NCI-H748 (cell line): ENCODE measurements around the gene RIMS4.
"Not testable (repeated sequence)": the region's sequence is repeated elsewhere in the genome, so short reads cannot be mapped to it uniquely, and the experiment has no call there.

Experiments
- DNase-seq: peaks from one replicate; lab custom pipeline; 2025; ENCODE audit not compliant: unreplicated experiment; lab: John Stamatoyannopoulos, UW

Gene RIMS4

DNA sequence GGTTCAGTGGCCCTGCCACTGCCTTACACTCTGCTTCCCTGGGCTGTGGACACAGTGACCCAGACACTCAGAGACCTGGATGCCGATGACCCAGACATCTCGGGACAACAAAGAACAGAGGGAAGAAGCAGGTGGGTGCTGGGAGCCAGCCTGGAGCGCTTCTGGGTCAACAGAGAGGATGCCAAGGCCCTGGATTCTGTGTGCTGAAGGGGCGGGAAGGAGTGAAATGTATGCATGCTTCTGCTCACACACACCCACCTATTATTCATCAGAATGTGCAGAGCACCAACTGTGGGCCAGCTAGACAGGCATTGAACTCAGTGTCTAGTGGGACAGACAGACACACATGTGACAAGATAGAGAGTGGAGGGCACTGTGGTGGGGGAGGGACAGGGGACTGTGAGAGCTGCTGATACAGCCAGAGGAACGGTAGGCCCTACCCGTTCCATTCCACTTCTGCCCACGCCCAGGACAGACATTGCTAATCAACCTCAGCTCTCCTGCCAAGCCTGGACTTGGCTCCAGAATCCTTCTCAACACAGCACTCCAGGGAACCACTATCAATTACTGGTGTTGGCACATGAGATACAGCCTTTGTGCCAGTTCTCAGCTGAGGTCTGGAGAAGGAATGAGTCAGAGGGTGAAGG lies 44.5 kb downstream of the RIMS4 start:
- no peak for DNase-seq

DNA sequence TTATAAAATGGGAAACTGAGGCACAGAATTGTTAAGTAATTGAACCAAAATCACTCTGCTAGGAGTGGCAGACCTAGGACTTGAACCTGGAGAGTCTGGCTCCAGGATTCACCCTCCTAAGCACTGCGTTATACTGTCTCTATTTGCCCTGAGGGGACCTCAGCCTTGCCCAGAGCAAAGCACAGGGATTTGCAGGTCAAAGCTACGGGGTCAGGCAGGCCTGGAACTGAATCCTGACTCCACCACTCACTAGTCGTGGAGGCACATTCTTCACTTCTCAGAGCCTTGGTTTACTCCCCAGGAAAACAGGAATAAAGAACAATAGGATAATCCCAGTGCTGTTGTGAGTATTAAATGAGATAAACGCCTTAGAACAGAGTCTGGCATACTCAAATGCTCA lies 45.3 kb downstream of the RIMS4 start:
- DNase-seq, result no peak

DNA sequence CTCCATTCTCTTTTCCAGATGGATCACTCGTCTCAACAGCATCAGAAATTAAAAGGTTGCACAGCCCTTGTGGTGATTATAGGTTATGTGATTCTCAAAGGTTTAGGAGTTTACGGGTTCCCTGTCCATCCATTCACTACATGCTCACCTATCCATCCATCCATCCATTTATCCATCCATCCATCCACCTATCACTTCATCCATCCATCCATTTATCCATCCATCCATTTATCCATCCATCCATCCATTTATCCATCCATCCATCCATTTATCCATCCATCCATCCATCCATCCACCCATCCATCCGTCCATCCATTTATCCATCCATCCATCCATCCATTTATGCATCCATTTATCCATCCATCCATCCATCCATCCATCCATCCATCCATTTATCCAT lies 46.5 kb downstream of the RIMS4 start:
- not testable (repeated sequence) for DNase-seq

DNA sequence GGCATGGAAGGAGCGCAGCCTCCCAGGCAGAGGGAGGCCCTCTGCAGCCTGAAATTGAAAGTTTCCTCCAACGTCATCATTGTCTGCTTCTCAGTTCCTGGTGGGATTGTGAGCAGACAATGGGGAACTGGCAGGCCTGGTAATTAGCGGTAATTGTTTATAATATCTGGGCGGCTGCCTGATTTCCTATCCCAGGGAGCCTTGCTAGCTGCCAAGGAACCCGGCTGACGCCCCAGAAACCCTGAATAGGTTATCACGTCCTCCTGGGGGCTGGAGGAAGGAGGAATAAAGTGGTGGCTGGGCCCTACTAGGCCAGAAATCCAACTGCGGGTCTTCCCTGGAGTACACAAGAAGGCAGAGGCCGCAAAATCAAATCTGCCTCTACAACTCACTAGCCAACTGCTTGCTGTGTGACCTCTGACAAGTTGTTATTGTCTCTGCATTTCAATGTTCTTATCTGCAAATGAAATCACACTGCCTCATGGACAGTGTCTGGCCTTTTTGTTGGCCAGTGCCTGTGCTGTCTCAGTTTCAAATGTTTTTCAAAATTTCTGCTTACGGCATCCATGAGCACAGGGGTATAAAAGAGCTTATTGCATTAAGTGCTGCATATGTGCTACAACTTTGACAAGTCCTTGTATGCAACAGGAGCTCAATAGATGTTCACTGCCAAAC lies 47.7 kb downstream of the RIMS4 start:
- DNase-seq, result peak; percentile 30

DNA sequence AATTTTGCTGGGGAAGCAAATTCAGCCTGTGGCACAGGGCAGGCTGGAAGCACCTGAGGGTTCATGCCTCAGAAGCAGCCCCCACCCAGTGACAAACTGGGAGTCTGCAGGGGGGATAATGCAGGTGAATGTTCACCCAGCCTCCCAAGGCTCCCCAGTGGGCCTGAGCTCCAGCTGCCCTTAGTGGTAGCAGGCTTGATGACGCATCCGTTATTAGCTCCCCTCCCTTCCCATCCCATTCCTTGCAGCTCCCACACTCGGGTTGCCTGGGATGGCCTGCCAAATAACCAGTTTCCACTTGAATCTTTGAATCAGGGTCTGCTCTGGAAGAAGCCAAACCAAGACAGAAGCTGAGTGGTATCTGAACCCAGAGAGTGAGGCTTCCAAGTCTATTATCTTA lies 48.9 kb downstream of the RIMS4 start:
- DNase-seq, result no peak

DNA sequence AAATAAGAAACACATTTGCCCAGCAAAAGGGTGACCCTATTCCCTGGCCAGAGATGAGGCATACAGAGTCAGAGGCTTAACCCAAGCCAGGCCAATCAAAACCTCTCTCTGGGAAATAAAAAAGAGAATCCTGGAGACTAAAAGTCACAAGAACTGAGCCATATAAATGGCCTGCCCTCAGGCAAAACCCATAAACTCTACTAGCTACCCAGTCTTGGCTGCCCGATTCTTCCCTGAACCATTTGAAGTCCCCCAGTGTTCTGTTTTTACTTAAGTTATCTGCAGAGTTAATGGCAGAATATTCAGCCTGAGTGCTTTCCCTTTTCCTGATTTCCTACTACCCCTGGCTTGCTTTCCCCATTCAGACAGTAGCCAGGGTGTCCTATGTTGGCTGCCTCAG lies 50.8 kb downstream of the RIMS4 start:
- DNase-seq, result no peak

DNA sequence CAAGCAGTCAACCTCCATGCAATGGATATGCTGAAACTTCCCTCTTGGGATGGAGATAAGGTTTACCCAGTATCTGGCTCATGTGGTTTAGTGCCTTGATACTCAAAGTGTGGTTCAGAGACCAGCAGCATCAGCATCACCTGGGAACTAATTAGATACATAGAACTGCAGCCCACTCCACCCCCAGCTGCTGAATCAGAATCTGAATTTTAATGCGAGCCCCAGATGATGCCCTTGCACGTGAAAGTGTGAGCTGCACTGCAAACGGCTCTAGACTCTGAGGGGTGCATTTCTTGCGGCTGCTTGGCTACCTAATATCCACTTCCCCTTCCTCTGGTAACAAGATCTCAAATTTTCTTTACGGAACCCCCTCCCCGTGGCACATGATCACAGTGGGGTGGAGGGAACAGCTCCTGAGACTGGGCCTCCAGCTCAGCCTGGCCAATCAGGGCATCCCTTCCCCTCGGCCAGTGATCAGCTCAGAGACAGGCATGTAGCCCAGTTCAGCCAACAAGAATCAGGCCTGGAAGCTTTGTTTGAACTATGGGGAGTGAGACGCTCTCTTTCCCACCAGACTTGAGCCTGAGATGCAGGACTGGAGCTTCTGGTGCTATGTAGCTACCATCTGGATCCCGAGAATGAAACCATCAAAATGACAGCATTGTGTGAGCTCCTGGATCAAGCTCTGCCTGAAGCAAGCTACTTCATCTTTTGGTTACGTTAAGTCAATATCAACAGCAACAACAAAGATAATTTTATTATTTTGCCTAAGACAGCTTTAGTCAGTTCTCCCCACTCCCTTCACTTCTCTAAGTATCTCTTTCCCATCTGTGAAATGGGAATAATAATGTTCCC lies 51.9 kb downstream of the RIMS4 start:
- DNase-seq, result no peak

DNA sequence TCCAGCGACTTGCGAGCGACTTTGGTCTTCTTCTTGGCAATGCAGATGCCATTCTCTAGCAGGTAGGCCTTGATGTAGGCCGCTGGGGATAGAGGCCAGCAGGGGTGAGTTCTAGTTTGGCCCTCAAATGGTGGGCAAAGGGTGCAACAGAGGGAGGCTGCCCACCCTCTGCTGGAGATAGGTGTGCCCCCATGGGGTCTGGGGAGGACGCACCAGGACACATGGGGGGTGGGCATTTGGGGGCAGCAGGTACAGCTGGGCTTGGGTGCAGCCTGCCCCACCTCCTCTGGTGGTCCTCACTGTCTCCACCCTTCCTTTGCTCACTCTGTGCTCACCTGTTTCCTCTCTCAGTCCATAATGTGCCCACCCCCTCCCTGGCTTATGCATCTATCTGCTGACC lies 53.4 kb downstream of the RIMS4 start:
- DNase-seq, result no peak

DNA sequence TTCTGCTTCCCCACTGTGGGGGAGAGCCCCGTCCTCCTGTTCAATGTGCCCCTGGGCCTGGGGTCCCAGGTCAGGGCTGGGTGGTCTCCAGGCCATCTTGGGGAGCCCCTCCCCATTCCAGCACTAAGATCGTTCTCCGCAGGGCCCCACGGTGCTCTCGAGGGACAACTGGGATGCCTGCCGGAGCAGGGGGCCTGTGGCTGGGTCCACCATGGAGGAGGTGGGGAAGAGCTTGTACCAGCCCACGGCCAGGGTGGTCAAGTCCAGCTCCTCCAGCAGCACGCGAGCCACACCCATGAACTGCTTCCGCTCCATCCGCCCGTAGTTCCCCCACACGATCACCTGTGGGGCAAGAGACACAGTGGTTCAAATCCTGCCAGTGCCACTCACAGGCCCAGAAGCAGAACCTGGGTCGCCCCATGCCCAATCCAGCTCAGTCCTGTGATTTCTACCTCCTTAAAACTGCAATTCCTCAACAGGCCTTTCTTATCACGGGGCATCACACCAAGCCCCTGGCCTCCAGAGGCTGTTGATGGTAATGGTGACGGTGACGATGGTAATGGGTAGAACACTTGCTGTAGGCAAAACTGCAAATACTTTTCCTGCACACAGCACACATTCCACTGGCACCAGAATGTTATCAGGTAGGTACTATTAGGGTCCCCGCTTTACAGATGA lies 54.2 kb downstream of the RIMS4 start:
- DNase-seq, result no peak

DNA sequence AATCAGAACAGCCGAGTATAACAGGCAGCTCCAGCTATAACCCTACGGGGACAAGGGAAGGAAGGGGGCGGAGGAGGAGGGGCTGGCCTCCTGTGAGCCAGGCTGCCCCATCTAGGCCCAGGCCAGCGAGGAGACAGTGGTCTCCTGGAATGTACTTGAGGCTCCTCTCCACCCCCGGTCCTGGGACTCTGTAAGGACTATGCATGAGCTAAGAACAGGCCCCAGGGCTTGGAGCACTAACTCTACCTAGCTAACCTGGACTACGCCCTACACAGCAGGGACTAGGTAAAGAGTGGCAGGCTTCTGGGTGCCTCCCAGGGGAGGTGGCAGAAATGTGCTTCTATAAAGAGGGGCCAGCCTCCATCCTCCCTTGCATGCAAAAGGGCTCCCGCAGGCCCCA lies 55.8 kb downstream of the RIMS4 start:
- no peak for DNase-seq

DNA sequence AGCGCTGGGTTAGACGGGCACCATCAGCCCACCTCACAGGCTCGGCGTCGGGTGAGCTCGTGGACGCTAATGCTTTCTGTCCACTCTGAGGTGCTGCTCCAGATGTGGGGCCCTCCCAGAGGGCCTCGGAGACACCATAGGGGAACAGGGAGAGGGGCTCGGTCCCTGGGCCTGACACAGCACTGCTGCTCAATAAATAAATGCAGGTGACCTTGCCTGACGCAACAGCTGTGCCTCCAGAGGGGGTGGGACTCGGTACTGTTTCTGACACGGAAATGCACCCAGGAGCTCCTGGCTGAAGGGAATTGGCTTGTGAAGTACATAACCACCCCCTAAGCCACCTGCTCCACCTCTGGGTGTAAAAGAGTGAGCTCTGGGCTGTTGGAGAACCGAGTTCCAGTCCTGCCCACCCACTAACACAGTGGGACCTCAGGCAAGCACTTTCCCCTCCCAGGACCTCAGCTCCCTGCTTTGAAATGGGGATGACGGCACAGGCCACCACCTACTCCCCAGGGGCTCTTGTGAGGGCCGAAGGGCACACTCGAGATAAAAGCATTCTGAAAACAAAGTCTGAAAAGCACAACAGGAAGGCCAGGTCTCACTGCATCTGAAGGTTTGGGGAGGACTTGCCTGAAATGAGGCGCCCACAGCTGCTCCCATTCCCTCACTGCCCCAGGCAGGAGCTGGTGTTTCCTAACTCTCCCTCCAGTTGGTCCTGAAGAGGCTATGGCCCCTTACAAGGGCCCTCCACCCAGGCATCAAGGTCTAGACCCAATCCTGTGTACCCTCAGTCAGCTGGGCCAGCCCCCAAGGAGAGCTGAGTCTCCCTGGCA lies 58.0 kb downstream of the RIMS4 start:
- no peak for DNase-seq

DNA sequence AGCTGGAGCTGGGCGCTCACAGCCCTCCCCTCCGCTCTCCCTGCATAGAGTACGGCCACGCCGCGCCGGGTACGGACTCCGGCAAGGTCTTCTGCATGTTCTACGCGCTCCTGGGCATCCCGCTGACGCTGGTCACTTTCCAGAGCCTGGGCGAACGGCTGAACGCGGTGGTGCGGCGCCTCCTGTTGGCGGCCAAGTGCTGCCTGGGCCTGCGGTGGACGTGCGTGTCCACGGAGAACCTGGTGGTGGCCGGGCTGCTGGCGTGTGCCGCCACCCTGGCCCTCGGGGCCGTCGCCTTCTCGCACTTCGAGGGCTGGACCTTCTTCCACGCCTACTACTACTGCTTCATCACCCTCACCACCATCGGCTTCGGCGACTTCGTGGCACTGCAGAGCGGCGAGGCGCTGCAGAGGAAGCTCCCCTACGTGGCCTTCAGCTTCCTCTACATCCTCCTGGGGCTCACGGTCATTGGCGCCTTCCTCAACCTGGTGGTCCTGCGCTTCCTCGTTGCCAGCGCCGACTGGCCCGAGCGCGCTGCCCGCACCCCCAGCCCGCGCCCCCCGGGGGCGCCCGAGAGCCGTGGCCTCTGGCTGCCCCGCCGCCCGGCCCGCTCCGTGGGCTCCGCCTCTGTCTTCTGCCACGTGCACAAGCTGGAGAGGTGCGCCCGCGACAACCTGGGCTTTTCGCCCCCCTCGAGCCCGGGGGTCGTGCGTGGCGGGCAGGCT lies 60.1 kb downstream of the RIMS4 start:
- no peak for DNase-seq

DNA sequence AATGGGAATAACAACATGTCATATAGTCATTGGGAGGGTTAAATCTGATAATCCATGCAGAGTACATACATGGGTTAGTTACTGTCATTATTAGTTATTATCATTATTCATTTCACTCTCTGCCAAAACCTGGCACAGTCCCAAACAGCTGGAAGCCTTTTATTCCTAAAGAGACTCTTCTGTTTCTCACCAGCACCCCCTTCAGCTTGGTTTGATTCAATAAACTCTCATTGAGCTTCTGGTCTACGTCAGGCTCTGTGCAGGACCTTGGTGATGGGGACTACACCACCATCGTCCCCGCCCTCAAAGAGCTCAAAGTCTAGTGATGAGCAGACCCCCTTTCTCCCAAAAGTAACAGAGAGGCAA lies 62.4 kb downstream of the RIMS4 start:
- DNase-seq, result peak; percentile 9

DNA sequence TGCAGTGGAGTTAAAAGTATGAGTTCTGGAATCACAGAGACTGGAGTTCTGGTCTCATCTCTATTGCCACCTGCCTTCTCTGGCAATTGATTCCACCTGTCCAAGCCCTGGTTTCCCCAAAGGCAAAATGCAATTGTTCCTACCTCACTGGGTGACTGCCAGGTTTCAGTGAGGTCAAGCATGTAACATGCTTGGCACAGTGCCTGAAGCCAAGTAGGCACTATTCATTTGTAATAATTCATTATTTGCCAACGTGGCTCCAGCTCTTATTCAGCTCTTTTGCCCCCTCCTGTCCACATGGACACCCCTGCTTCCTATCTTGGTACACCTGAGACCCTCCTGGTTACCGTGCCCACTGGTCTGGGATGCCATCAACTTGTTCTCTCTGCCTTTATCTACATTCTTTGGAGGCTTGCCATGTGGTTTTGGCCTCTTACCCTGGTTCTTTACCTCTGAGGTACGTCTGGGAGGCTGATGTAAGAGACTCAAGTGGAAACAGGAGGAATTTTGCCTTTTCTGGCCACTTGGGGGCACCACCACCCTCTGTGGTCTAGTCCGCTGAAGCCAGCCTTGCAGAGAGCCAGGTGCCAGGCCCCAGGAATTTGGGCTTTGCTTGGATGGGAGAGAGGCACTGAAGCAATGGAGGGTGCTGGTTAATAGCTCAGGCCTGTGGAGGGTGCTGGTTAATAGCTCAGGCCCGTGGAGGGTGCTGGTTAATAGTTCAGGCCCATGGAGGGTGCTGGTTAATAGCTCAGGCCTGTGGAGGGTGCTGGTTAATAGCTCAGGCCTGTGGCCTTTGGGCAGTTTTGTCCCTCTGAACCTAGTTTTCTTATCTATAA lies 63.0 kb downstream of the RIMS4 start:
- DNase-seq, result peak; percentile 90

DNA sequence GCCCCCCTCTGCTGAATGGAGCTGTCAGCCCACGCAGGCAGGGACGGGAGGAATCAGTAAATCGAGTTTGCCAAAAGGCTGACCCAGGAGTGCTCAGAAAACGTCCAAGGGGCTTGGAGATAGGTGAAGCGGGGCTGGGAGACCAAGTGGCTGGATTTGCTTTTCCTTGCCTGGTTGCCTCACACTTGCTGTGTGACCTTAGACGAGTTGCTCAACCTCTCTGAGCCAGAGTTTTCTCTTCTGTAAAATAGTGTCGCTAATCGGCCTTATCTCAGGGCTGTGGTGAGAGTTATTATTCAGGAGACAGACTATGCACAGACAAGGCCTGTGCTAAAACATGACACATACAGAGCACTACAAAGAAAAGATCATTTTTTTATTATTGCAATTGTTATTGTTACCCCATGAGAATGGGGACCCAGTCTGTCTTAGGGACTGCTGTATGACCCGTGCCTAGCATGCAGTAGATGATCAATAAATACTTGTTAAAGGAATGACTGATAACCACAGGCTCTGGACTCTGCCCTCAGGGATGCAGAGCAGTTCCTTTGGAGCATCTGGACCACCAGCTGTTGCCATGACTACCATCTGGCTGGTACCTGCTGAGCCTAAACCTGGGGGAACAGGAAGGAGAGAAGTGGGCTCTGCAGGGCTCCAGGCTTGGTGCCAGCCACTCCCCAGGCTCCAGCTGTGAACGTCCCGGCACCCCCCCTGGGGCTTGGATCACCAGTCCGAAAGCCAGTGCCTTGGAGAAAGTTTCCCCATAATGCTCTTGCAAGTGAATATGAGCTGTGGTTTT lies 63.8 kb downstream of the RIMS4 start:
- peak; percentile 90 for DNase-seq

DNA sequence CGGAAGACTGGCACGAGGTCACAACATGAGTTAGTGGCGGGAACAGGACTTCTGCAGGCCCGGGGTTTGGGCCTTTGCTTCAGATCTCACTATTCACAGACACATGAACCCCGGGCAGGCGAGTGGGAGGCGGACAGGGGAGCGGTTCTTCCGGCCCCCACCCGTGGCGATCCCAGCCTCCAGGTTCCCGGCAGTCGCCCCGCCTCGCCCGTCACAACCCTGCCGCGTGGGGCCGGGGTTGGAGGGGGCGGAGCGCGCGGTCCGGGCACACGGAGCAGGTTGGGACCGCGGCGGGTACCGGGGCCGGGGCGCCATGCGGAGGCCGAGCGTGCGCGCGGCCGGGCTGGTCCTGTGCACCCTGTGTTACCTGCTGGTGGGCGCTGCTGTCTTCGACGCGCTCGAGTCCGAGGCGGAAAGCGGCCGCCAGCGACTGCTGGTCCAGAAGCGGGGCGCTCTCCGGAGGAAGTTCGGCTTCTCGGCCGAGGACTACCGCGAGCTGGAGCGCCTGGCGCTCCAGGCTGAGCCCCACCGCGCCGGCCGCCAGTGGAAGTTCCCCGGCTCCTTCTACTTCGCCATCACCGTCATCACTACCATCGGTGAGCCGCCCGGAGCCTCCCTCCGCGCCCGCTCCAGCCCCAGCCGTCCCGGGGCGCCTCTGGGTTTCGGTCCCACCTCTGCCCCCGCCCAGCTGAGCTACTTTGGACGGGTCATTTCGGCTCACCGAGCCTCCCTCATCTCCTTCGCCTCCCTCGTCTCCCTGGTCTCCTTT lies 64.6 kb downstream of the RIMS4 start, which contains the start of gene KCNK15:
TSS of gene KCNK15 (plus strand) at position 268 of the 769 bp plus-strand sequence. CDS start at position 314, 46 bp downstream.
- DNase-seq, result peak; percentile 39

DNA sequence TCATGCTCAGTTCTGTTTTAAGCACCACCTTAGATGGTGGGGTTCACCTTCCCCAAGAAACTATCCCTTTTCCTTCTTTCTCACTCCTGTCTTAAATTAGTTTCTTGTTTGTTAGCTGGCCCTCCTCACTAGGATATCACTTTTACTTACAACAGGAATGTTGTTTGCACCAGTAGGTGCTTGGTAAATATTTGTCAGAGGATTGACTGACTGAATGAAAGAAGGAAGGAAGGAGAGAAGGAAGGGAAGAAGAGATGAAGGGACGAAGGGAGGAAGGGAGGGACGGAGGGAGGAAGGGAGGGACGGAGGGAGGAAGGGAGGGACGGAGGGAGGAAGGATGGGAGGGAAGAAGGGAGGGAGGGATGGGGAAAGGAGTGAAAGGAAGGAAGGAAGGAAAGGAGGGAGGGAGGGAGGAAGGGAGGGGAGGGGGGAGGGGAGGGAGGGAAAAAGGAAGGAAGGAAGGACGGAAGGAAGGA lies 65.2 kb downstream of the RIMS4 start:
- no peak for DNase-seq
